ENCODE data around the gene USH1C.

Gene USH1C

DNA sequence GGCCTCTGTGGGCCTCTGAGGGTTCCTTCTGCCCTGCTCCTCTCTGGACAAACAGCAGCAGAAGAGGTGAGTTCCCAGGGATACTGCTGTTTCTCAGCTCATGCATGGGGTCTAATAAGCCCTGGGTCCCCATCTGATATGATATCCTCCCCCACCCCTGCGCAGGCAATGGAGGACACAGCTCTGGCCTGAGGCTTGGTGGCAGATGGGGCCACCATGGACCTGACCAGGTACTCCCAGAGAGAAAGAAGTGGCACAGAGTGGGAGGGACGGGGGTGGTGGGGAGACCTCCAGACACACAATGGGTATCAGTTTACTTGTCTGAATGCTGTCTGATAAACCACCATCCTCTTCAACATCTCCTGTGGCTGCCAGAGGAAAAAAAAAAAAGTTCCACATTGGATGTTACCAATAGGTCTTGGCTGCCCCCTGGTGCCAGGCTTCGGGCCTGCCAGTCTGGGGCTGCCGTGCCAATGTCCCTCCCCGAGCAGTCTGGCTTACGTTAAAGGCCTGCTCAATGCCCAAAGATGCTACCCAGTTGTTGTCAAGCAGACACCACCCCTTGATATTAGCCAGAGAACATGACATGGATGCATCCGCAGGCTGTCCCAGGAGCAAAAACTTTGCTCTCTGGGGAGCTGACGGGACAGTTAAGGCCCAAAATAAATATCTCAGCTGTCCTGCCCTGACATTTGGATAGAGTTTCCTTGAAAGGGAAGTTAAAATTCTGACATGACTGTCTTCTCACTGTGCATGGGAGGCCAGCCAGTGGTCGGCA lies 39.7 kb downstream of the USH1C start:
- DNase-seq (ENCODE audit: low read depth, low spot score): peak; percentile 80

DNA sequence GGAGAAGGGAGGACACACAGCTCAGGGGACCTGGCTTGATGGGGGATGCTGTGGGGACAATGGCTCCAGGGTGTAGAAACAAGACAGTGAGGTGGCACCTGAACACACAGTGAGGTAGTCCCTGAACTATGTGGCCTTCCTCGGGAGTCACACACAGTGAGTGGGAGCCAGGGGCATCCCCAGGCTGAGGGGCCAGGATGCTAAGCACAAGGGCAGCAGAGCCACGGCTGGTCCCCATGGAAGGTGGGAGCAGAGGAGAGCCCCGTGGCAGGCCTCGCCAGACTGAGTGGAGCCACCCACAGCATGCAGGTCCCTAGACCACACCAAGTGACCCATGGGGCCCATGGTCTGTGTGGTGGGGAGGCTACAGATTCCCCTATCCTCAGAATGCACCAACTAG lies 41.6 kb downstream of the USH1C start:
- DNase-seq (ENCODE audit: low read depth, low spot score): no peak

- no peak for DNase-seq (ENCODE audit: low read depth, low spot score)
Observed at GRCh38 chr11:17500673-17501072, 43.5 kb downstream of the USH1C start.

- DNase-seq (ENCODE audit: low read depth, low spot score): no peak
Observed at GRCh38 chr11:17498475-17498874, 45.7 kb downstream of the USH1C start.

DNA sequence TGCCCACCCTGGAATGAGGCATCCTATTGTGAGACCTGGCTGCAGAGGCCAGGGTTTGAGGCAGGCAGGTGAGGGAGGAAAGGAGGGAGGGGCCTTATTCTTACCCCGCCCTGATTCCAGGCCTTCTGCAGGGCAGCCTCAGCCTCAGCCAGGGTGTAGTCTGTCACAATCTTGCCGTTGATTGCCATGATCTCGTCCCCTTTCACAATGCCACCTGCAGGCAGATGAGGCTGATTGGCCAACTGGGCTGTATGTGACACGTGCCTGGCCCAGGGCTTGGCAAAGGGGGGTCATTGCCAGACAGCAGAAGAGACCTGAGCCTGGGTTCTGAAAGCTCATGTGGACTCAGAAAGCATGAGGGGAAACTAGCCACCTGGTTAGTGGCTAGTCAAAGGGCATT lies 46.2 kb downstream of the USH1C start:
- no peak for DNase-seq (ENCODE audit: low read depth, low spot score)

- no peak for DNase-seq (ENCODE audit: low read depth, low spot score)
Observed at GRCh38 chr11:17496406-17496805, 47.8 kb downstream of the USH1C start.

DNA sequence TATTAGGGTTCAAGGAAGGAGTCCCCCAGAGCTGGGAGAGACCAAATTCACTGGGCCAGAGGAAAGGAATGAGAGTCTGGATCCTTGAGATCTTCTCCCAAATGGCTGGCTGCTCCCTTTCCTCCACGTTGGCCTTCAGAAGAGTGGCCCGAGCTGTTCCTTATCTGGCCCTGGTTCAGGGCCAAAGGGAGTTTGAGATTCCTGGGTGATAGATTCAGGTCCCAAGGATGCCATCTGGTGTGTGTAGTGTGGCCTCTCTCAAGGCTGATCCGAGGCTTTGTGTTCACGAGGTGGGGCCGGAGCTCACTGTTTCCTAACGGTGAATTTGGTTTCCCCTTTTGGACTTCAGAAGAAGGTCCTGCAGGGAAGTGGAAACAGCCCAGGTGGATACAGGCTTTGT lies 50.2 kb downstream of the USH1C start:
- DNase-seq (ENCODE audit: low read depth, low spot score): no peak

DNA sequence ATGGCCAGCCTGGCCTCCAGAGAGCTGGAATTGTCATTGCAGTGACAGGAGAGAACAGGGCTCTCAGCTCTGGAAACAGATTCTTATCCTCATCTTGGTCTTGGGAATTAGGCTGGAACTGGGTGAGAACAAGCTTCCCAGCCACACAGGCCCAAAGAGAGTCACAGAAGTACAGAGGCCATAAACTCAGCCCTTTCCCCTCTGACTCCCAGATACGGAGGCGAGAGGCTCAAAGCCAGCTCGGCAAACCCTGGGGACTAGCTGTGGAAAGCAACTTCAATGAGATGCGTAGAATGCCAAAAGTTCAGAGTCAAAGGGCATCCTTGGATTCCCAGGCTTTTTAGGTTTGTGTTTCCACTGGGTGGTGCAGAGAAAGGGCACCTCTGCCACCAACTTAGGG lies 53.3 kb downstream of the USH1C start:
- DNase-seq (ENCODE audit: low read depth, low spot score): no peak

GRCh38 chr11:17490232-17490631 lies 54.0 kb downstream of the USH1C start:
- no peak for DNase-seq (ENCODE audit: low read depth, low spot score)

DNA sequence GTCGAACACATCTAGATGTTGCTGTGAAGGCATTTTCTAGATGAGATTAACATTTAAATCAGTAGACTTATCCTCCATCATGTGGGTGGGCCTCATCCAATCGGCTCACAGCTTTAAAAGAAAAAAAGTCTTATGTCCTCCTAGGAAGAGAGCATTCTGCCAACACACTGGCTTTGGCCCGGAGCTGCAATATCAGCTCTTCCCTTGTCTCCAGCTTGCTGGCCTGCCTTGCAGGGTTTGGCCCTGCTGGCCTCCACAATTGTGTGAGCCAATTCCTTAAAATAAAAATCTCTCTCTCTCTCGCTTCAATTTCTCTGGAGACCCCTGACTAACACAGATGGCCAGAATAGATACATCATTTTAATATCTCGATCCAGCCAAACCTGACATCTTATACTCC lies 54.5 kb downstream of the USH1C start:
- no peak for DNase-seq (ENCODE audit: low read depth, low spot score)

- no peak for DNase-seq (ENCODE audit: low read depth, low spot score)
Observed at GRCh38 chr11:17488563-17488962, 55.7 kb downstream of the USH1C start.

DNA sequence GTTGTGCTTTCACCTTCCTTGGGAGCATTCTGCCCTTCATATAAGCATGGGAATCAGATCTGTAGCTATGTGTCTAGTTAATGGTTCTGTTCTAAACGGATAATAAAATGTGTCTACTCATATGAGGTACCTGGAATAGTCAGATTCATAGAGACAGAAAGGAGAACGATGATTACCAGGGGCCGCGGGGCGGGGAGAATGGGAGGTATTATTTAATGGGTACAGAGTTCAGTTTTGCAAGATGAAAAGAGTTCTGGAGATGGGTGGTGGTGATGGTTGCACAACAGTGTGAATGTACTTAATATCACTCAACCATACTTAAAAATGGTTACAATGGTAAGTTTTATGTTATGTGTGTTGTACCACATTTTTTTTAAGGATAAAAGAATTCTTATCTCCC lies 57.6 kb downstream of the USH1C start:
- no peak for DNase-seq (ENCODE audit: low read depth, low spot score)

- no peak for DNase-seq (ENCODE audit: low read depth, low spot score)
Observed at GRCh38 chr11:17483505-17483904, 60.7 kb downstream of the USH1C start.

DNA sequence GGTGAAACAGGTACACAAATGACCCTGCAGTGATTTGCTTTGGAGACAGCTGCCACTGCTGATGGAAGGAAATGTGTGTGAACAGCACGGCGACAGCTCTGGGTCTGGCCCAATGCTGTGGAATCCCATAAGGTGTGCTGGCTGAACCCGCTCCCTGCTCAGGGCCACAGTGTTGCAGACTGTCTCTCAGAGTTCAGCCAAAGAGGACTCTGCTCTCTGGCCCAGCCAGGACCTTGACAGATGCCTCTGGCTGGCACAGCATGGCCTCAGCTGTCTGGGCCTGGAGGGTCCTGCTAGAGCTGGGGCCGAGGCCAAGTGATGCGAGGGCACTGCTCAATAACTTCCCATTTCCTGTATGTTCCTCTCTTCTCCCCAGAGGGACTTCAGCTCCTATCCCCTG lies 62.3 kb downstream of the USH1C start:
- no peak for DNase-seq (ENCODE audit: low read depth, low spot score)

GRCh38 chr11:17479284-17480214 lies 64.7 kb downstream of the USH1C start:
- peak; percentile 51 for DNase-seq (ENCODE audit: low read depth, low spot score)

DNA sequence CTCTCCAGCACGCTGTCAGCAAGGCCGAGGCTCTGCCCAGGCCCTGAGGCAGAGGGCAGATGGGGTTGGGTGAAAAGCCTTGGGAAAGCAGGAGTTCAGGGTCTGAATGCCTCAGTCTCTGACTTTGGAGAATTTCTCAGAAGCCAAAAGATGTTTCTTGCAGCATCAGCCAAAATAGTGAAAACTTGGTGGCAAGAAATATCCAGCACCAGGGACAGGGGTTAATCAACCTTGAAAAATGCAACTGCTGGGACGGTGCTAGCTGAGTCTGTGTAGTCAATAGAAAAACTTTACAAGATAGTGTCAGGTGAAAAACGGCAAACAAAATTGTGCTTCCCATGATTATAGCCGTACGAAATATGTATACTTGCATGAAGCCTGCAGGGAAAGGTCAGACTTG lies 66.1 kb downstream of the USH1C start:
- peak; percentile 15 for DNase-seq (ENCODE audit: low read depth, low spot score)

GRCh38 chr11:17477361-17477760 lies 66.9 kb downstream of the USH1C start:
- no peak for DNase-seq (ENCODE audit: low read depth, low spot score)

DNA sequence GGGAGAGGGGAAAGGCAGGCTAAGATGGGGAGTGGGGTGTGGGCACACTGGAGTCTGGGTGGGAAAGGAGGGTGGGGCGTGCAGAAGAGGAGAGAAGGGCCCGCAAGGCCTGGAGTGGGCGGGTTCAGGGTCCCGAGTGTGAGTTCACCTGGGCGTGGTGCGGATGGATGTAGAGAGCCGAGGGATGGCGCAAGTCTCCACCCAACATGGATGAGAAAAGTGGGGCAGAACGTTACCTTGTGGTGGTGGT lies 67.2 kb downstream of the USH1C start:
- no peak for DNase-seq (ENCODE audit: low read depth, low spot score)

DNA sequence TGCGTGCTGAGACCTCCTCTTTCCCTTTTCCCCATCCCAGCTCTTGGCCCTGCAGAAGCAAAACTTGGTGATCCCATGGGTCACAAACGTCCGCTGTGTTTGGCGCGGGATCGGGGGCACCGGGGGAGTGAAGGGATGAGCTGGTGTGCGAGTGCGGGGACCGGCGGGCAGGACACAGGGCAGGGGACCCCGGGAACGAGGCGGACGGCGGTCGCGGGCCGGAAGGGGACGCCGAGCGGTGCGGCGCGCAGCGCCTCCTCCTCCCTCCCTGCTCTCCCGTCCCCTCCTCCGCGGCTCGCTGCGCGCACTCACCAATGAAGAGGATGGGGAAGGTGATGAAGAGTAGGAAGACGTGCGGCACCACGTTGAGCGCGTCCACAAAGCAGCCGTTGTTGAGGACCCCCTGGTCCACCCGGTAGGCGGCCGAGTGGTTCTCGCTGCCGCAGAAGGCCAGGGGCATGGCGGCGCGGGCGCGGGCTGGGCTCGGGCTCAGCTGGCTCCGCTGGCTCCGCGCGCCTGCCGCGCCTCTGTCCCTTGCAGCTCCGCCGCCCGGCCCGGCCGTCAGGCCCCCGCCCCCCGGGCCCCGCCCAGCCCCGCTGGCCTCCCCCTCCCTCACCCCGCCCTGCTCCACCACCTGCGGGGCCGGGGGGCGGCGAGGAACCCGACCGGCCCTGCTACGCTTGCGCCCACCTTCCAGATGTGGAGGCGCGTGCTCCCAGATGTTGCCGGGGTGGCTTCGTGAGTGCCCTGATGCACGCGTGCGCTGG lies 67.7 kb downstream of the USH1C start, which contains the start of gene ABCC8:
ABCC8 (minus strand) TSS at position 529 of the 767 bp plus-strand sequence; CDS start at position 460, 69 bp downstream.
- DNase-seq (ENCODE audit: low read depth, low spot score): peak; percentile 16

- DNase-seq (ENCODE audit: low read depth, low spot score): peak; percentile 5
Observed at GRCh38 chr11:17475666-17476316, 68.4 kb downstream of the USH1C start.

DNA sequence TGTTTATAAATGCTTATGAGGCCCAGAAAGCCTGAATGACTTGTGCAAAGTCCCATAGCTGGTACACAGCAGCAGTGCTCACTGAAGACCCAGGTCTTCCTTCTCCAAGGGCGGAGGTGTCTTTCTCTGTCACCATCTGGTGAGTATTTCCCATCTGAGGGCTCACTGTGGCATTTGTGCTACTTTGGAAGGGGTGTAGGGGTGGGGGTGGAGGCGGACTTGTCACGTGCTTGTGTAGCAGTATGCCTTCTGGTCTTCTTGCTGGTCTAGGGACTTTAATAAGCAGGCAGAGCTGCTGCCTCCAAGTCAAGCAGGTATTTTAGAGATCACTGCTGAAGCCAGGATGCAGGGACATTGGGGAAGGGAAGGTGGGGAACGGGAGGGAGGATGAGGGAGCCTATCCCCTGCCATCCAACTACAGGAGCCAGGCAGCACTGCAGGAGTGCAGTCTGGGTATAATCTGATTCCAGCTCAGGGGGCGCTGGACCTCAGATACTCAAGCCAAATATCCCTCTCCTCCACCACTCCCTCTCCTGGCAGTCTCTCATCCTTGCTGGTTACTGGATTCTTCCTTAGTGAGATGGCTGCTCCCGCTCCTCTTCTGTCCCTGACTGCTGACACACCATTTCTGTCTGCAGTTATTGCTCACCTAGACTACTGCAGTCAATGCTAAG lies 71.0 kb downstream of the USH1C start:
- peak; percentile 5 for DNase-seq (ENCODE audit: low read depth, low spot score)

Data from astrocyte of the hippocampus (primary cell).